ENCODE data around the gene IL12RB1. TPM values are rescaled to one million over a fixed set of nuclear protein-coding genes. Genes with fewer than 3 reads are reported as not detected.
A peak's percentile ranks its signal among the peaks of the same experiment; 100 is the strongest.

Gene IL12RB1
- total and polyA plus RNA-seq, 4 experiments from 2014 or later, result 35.0 to 55.1 (median 40.7) TPM

DNA sequence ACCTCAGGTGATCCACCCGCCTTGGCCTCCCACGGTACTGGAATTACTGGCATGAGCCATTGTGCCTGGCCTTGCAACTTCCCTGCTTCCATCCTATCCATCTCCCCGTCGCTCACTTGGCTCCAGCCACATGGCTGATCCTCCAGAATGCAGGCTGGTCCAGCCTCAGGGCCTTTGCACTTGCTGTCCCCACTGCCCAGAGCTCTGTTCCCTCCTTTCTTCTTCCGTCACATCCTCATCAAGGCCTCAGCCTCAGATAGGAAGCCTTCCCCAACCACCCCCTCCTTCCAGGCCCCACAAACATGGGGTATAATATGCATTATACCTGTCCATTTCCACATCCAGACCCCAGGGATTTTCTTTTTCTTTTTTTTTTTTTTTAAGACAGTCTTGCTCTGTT is 27.1 kb upstream of the IL12RB1 start:
- peak overlapping the region in 3 of 7 donors; percentile 3 to 81 (median 27) for H3K27ac Mint-ChIP-seq
- H3K27ac ChIP-seq (ENCODE audit: low read depth, low read length), result no peak overlapping the region
- CTCF ChIA-PET (ENCODE audit: partially characterized antibody), result interaction anchor here (0.6 to 7.4 kb wide), 24 partner anchors 9 to 292 kb away, joined by 3 to 125 read pairs (median 8); partner anchors contain the start of genes IL12RB1, MAST3, MPV17L2 and PIK3R2
- intact Hi-C loops (cut with micrococcal nuclease), result loop anchor here (1.0 to 10.0 kb wide), 5 partner anchors 15 to 137 kb away; no protein-coding TSS in a partner anchor
- no peaks in the 10 kb centered on the region for H3K27me3 ChIP-seq (ENCODE audit: insufficient read depth, low read length)
- H3K4me1 ChIP-seq (ENCODE audit: insufficient read depth, low read length), result peaks cover 35% of the 10 kb centered on the region
- H3K36me3 ChIP-seq (ENCODE audit: insufficient read depth, low read length), result no peaks in the 10 kb centered on the region
- no peaks in the 10 kb centered on the region for H3K9me3 Mint-ChIP-seq
- peaks cover 15 to 32% (median 24%) of the 10 kb centered on the region in 4 donors for H3K4me1 Mint-ChIP-seq
- H3K27me3 Mint-ChIP-seq, result no peaks in the 10 kb centered on the region
- no peaks in the 10 kb centered on the region for H3K9me3 ChIP-seq (ENCODE audit: control insufficient read depth in 1 of 2, low read length in 2 of 2)
- POLR2A ChIA-PET (ENCODE audit: partially characterized antibody), result interaction anchor here (1.3 to 13.3 kb wide), 2 partner anchors 24 to 38 kb away, joined by 6 to 159 read pairs; partner anchors contain the start of gene IL12RB1
- H3K4me3 ChIP-seq (ENCODE audit: low read length in 2 of 2), result no peak overlapping the region
- H3K36me3 Mint-ChIP-seq, result peaks cover 4 to 6% of the 10 kb centered on the region in 2 donors
- DNase-seq, result no peak
- H3K4me3 Mint-ChIP-seq, result peak overlapping the region in 1 of 8 donors; percentile 35

DNA sequence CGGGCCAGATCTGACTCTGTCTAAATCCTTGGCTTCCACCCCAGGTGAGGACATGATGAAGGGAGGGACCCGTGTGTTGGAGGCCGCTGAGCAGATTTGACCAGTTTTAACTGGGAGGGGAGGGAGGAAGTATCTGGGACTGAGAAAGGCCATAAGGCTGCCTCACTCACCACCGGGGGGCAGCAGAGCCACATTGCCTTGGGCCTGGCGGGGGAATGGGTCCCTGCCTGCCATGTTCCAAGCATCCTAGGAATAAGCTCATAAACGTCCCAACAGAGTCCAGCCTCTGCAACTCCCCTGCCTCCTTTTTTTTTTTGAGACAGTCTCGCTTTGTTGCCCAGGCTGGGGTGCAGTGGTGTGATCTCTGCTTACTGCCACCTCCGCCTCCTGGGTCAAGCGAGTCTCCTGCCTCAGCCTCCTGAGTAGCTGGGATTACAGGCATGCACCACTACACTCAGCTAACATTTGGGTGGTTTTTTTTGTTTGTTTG is 26.3 kb upstream of the IL12RB1 start:
- peak overlapping the region in 4 of 8 donors; percentile 10 to 50 (median 22) for H3K4me3 Mint-ChIP-seq
- ChIA-PET POLR2A (ENCODE audit: partially characterized antibody) (interaction anchor here (1.0 to 13.3 kb wide), 5 partner anchors 16 to 55 kb away, joined by 3 to 159 read pairs (median 6); partner anchors contain the start of genes IL12RB1 and MAST3), CTCF (ENCODE audit: partially characterized antibody) (interaction anchor here (0.6 to 7.4 kb wide), 31 partner anchors 10 to 293 kb away, joined by 3 to 125 read pairs (median 5); partner anchors contain the start of genes IL12RB1, MAST3, MPV17L2 and PIK3R2)
- H3K9me3 ChIP-seq (ENCODE audit: control insufficient read depth in 1 of 2, low read length in 2 of 2), result no peaks in the 10 kb centered on the region
- H3K27ac ChIP-seq (ENCODE audit: low read depth, low read length), result no peak overlapping the region
- no peaks in the 10 kb centered on the region for H3K36me3 ChIP-seq (ENCODE audit: insufficient read depth, low read length)
- intact Hi-C loops (cut with micrococcal nuclease), result loop anchor here (1.0 to 10.0 kb wide), 5 partner anchors 14 to 138 kb away; no protein-coding TSS in a partner anchor
- peak overlapping the region in 3 of 7 donors; percentile 44 to 87 (median 83) for H3K27ac Mint-ChIP-seq
- peaks cover 14 to 34% (median 24%) of the 10 kb centered on the region in 4 donors for H3K4me1 Mint-ChIP-seq
- no peak overlapping the region for H3K4me3 ChIP-seq (ENCODE audit: low read length in 2 of 2)
- peaks cover 28% of the 10 kb centered on the region for H3K4me1 ChIP-seq (ENCODE audit: insufficient read depth, low read length)
- H3K27me3 ChIP-seq (ENCODE audit: insufficient read depth, low read length), result no peaks in the 10 kb centered on the region
- peak; percentile 58 to 73 (median 63) for DNase-seq
- no peaks in the 10 kb centered on the region for H3K27me3 Mint-ChIP-seq
- H3K36me3 Mint-ChIP-seq, result peaks cover 4 to 9% of the 10 kb centered on the region in 2 donors
- H3K9me3 Mint-ChIP-seq, result no peaks in the 10 kb centered on the region

- intact Hi-C loops (cut with micrococcal nuclease), result loop anchor here (10.0 kb wide), 1 partner anchor 46 kb away; no protein-coding TSS in a partner anchor
- H3K36me3 ChIP-seq (ENCODE audit: insufficient read depth, low read length), result no peaks in the 10 kb centered on the region
- H3K4me3 Mint-ChIP-seq, result peak overlapping the region; percentile 22 to 73 (median 57)
- peaks cover 4 to 9% of the 10 kb centered on the region in 2 donors for H3K36me3 Mint-ChIP-seq
- H3K9me3 Mint-ChIP-seq, result no peaks in the 10 kb centered on the region
- no peak for DNase-seq
- no peaks in the 10 kb centered on the region for H3K27me3 ChIP-seq (ENCODE audit: insufficient read depth, low read length)
- H3K27me3 Mint-ChIP-seq, result no peaks in the 10 kb centered on the region
- H3K27ac ChIP-seq (ENCODE audit: low read depth, low read length), result peak overlapping the region; percentile 61
- peak overlapping the region in 2 of 7 donors; percentile 56 to 80 for H3K27ac Mint-ChIP-seq
- no peaks in the 10 kb centered on the region for H3K9me3 ChIP-seq (ENCODE audit: control insufficient read depth in 1 of 2, low read length in 2 of 2)
- CTCF ChIA-PET (ENCODE audit: partially characterized antibody), result interaction anchor here (0.7 to 7.4 kb wide), 14 partner anchors 8 to 143 kb away, joined by 3 to 125 read pairs (median 13); partner anchors contain the start of genes IL12RB1, MAST3 and PIK3R2
- POLR2A ChIA-PET (ENCODE audit: partially characterized antibody), result interaction anchor here (1.0 to 13.3 kb wide), 11 partner anchors 8 to 110 kb away, joined by 3 to 159 read pairs (median 7); partner anchors contain the start of genes IL12RB1, MAST3, PIK3R2 and RAB3A
- peaks cover 19% of the 10 kb centered on the region for H3K4me1 ChIP-seq (ENCODE audit: insufficient read depth, low read length)
- H3K4me3 ChIP-seq (ENCODE audit: low read length in 2 of 2), result peak overlapping the region in 1 of 2 donors; percentile 67
- H3K4me1 Mint-ChIP-seq, result peaks cover 9 to 24% (median 17%) of the 10 kb centered on the region in 4 donors
Measured at GRCh38 chr19:18110609-18111232, 24.0 kb upstream of the IL12RB1 start.

DNA sequence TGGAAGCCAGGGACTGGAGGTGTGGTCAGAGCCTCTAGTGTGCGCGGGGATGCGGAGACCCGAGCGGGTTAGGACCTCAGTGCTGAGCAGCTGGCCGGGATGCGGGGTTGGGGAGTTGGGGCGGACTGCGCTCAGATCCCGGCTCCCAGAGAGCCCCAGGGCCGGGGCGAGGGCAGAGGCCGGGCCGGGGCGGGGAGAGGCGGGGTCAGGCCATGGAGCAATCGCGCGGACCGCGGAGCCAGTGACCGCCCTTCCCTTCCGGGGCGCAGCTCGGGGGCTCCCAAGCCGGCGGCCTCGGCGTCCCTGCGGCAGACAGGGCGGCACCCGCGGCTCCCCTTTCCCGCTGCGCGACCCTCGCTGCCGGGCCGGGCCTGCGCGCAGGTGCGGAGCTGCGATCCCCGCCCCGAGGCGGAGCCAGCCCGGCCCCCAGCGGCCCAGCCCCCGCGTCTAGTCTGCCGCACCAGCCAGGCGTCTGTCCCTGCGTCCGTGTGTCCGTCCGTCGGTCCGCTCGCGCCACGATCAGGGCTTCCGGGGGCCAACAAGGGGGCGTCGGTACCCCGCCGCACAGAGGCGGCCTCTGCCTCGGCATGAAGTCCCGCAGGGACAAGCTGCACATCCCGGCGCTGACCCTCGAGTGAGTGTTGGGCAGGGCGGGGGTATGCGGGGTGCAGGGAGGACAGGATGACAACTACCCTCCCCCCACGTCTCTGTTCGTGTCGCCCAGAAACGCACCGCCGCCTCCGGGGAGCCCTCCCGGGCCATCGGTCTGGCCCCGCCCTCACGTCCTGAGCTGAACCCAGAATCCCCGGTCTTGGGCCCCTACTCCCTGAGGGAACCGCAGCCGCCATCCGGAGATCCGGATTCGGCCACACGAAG is 23.2 kb upstream of the IL12RB1 start:
- H3K4me1 Mint-ChIP-seq, result peaks cover 9 to 24% (median 16%) of the 10 kb centered on the region in 4 donors
- H3K9me3 Mint-ChIP-seq, result no peaks in the 10 kb centered on the region
- H3K27me3 Mint-ChIP-seq, result no peaks in the 10 kb centered on the region
- H3K36me3 Mint-ChIP-seq, result peaks cover 4 to 9% of the 10 kb centered on the region in 2 donors
- intact Hi-C loops (cut with micrococcal nuclease), result loop anchor here (10.0 kb wide), 1 partner anchor 45 kb away; no protein-coding TSS in a partner anchor
- no peaks in the 10 kb centered on the region for H3K9me3 ChIP-seq (ENCODE audit: control insufficient read depth in 1 of 2, low read length in 2 of 2)
- H3K27ac Mint-ChIP-seq, result peak overlapping the region in 5 of 7 donors; percentile 63 to 94 (median 90)
- ChIA-PET POLR2A (ENCODE audit: partially characterized antibody) (interaction anchor here (0.6 to 13.3 kb wide), 13 partner anchors 9 to 170 kb away, joined by 3 to 159 read pairs (median 6); partner anchors contain the start of genes ARRDC2, IL12RB1, MAST3 and PIK3R2), CTCF (ENCODE audit: partially characterized antibody) (interaction anchor here (1.2 to 7.4 kb wide), 8 partner anchors 10 to 143 kb away, joined by 3 to 125 read pairs (median 32); partner anchors contain the start of genes IL12RB1, MAST3 and PIK3R2)
- peak overlapping the region; percentile 36 to 67 for H3K4me3 ChIP-seq (ENCODE audit: low read length in 2 of 2)
- no peaks in the 10 kb centered on the region for H3K27me3 ChIP-seq (ENCODE audit: insufficient read depth, low read length)
- H3K4me3 Mint-ChIP-seq, result peak overlapping the region; percentile 74 to 89 (median 83)
- H3K4me1 ChIP-seq (ENCODE audit: insufficient read depth, low read length), result peaks cover 20% of the 10 kb centered on the region
- peak overlapping the region; percentile 61 for H3K27ac ChIP-seq (ENCODE audit: low read depth, low read length)
- H3K36me3 ChIP-seq (ENCODE audit: insufficient read depth, low read length), result no peaks in the 10 kb centered on the region
- DNase-seq, result peak in 2 of 5 donors; percentile 32 to 33

DNA sequence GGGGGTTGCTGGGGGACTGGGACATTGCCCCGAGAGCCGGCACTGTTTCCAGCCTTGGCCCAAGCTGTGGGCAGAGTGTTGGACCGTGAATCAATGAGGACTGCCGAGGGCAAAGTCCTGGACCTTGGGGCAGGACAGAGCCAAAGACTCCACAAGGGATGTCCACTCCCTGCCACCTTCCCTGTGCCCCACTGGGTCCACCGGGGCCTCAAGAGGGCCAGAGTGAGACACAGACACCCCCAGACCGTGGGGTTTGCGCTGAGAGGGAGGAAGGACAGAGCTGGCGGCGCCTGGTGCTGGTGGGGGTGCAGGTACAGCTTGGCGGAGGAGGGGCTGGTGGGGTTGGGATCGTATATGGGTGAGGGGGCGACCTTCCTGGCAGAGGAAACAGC is 22.6 kb upstream of the IL12RB1 start:
- intact Hi-C loops (cut with micrococcal nuclease), result no loop called here

DNA sequence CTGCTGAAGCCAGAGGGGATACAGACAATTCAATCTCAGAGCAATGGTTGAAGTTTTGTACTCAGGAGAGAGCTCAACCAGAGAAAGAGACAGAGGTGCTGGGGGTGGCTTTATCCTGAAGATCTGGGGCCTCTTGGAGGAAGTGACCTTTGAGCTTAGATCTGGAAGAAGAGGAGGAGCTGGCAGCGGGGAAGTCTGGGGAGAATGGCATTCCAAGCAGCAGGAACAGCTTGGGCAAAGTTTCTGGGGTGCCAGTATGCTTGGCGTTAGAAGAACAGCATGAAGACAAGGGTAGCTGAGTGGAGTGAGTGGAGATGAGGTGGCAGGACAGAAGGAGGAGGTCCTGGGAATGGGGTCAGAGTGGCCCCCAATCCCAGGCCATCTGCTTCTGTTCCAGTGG is 22.2 kb upstream of the IL12RB1 start:
- CTCF ChIA-PET (ENCODE audit: partially characterized antibody), result interaction anchor here (1.0 to 7.4 kb wide), 9 partner anchors 11 to 219 kb away, joined by 3 to 125 read pairs (median 7); partner anchors contain the start of genes IL12RB1 and MAST3
- Mint-ChIP-seq H3K4me1 (peaks cover 13 to 30% (median 20%) of the 10 kb centered on the region in 4 donors), H3K4me3 (peak overlapping the region; percentile 74 to 89 (median 83)), H3K27ac (peak overlapping the region; percentile 75 to 94 (median 90)), H3K9me3 (no peaks in the 10 kb centered on the region), H3K36me3 (peaks cover 0 to 9% of the 10 kb centered on the region in 2 donors), H3K27me3 (no peaks in the 10 kb centered on the region)
- Histone ChIP-seq H3K4me3 (ENCODE audit: low read length in 2 of 2) (no peak overlapping the region), H3K4me1 (ENCODE audit: insufficient read depth, low read length) (peaks cover 30% of the 10 kb centered on the region), H3K27me3 (ENCODE audit: insufficient read depth, low read length) (no peaks in the 10 kb centered on the region), H3K9me3 (ENCODE audit: control insufficient read depth in 1 of 2, low read length in 2 of 2) (no peaks in the 10 kb centered on the region), H3K27ac (ENCODE audit: low read depth, low read length) (no peak overlapping the region), H3K36me3 (ENCODE audit: insufficient read depth, low read length) (no peaks in the 10 kb centered on the region)
- POLR2A ChIA-PET (ENCODE audit: partially characterized antibody), result interaction anchor here (0.6 to 13.3 kb wide), 9 partner anchors 8 to 173 kb away, joined by 3 to 159 read pairs (median 6); partner anchors contain the start of genes IL12RB1, JUND and MAST3
- no peak for DNase-seq
- intact Hi-C loops (cut with micrococcal nuclease), result no loop called here

More for the DNA sequence above, 22.6 kb upstream of the IL12RB1 start:
- Histone ChIP-seq H3K9me3 (ENCODE audit: control insufficient read depth in 1 of 2, low read length in 2 of 2) (no peaks in the 10 kb centered on the region), H3K36me3 (ENCODE audit: insufficient read depth, low read length) (no peaks in the 10 kb centered on the region), H3K27me3 (ENCODE audit: insufficient read depth, low read length) (no peaks in the 10 kb centered on the region), H3K4me1 (ENCODE audit: insufficient read depth, low read length) (peaks cover 26% of the 10 kb centered on the region), H3K27ac (ENCODE audit: low read depth, low read length) (peak overlapping the region; percentile 61), H3K4me3 (ENCODE audit: low read length in 2 of 2) (peak overlapping the region in 1 of 2 donors; percentile 67)
- H3K36me3 Mint-ChIP-seq, result peaks cover 0 to 9% of the 10 kb centered on the region in 2 donors
- H3K4me1 Mint-ChIP-seq, result peaks cover 12 to 29% (median 19%) of the 10 kb centered on the region in 4 donors
- ChIA-PET POLR2A (ENCODE audit: partially characterized antibody) (interaction anchor here (0.6 to 13.3 kb wide), 14 partner anchors 8 to 172 kb away, joined by 3 to 159 read pairs (median 5); partner anchors contain the start of genes ARRDC2, IL12RB1, JUND and MAST3), CTCF (ENCODE audit: partially characterized antibody) (interaction anchor here (1.0 to 7.4 kb wide), 9 partner anchors 11 to 219 kb away, joined by 3 to 125 read pairs (median 30); partner anchors contain the start of genes IL12RB1, MAST3 and PIK3R2)
- DNase-seq, result no peak
- no peaks in the 10 kb centered on the region for H3K27me3 Mint-ChIP-seq
- H3K9me3 Mint-ChIP-seq, result no peaks in the 10 kb centered on the region
- H3K27ac Mint-ChIP-seq, result peak overlapping the region; percentile 22 to 94 (median 90)
- peak overlapping the region; percentile 74 to 89 (median 83) for H3K4me3 Mint-ChIP-seq
